Left lung (tissue), 10 donors: ENCODE data around the gene IPPK. TPM values are rescaled to one million over a fixed set of nuclear protein-coding genes. Genes with fewer than 3 reads are reported as not detected.

Source experiments
- ATAC-seq: fragments of 200-7000 bp; cut with Tn5 transposase; one replicate; pipeline ENCODE4 v1.9.1; 2020; ENCODE audit warnings: moderate library complexity
- DNase-seq, 4 donors: peaks; one replicate each; pipeline ENCODE4 v3.0.0-alpha.2; 2013 to 2020
- H3K27ac ChIP-seq, 2 donors: fragments of 200-600 bp; sonication (generic) in 1 of 2; one replicate each; pipeline versions ENCODE4 v1.5.0 to v1.8.0; 2020 to 2021
- H3K27me3 ChIP-seq, 2 donors: fragments of 200-600 bp; sonication (generic) in 1 of 2; one replicate each; pipeline versions ENCODE4 v1.5.0 to v1.8.0; 2020 to 2021
- H3K36me3 ChIP-seq, 2 donors: fragments of 200-600 bp; sonication (generic) in 1 of 2; one replicate each; pipeline versions ENCODE4 v1.5.0 to v1.8.0; 2020 to 2021
- H3K4me1 ChIP-seq, 2 donors: fragments of 200-600 bp; one replicate each; pipeline ENCODE4 v1.8.0; 2021
- H3K4me3 ChIP-seq, 2 donors: fragments of 200-600 bp; sonication (generic) in 1 of 2; one replicate each; pipeline versions ENCODE4 v1.5.0 to v1.8.0; 2020 to 2021; ENCODE audit warnings: mild to moderate bottlenecking in 1 of 2
- H3K9me3 ChIP-seq, 2 donors: fragments of 200-600 bp; sonication (generic) in 1 of 2; one replicate each; pipeline versions ENCODE4 v1.5.0 to v1.8.0; 2020 to 2021
- intact Hi-C, 2 donors: fragments of 100-400 bp; cut with DNase I; formaldehyde crosslinking; loops; one replicate each; pipeline versions ENCODE4 v1.11.2 to v1.14.2; 2022
- polyA plus RNA-seq, 6 donors: library from polyadenylated mRNA; unstranded; fragments of 120-200 nt; gene quantifications; one replicate each; pipeline ENCODE4 v1.2.1, GENCODE V29; 2013; ENCODE audit not compliant: insufficient read length in 6 of 6
- total RNA-seq, 2 donors: library from RNA; stranded (reverse); fragmentation: NEBNext Ultra II Directional; extraction: Animal tissue kit (Norgen Biotek cat#: 25700); gene quantifications; one replicate each; pipeline ENCODE4 v1.2.1, GENCODE V29; 2021
- TF ChIP-seq, protein P1 (sequence below), 2 donors: fragments of 200-600 bp; sonication (generic) in 1 of 2; IDR thresholded peaks; one replicate each; pipeline versions ENCODE4 v1.5.0 to v1.8.0; 2021; ENCODE audit warnings: antibody characterized with exemption in 2 of 2
- donor health status: DM: no; HTN: yes; CAD: no.
- donor health status: DM: no; HTN: no; CAD: no.

The IPPK gene
- total and polyA plus RNA-seq, 8 donors, result 6.5 to 10.8 (median 8.7) TPM

DNA sequence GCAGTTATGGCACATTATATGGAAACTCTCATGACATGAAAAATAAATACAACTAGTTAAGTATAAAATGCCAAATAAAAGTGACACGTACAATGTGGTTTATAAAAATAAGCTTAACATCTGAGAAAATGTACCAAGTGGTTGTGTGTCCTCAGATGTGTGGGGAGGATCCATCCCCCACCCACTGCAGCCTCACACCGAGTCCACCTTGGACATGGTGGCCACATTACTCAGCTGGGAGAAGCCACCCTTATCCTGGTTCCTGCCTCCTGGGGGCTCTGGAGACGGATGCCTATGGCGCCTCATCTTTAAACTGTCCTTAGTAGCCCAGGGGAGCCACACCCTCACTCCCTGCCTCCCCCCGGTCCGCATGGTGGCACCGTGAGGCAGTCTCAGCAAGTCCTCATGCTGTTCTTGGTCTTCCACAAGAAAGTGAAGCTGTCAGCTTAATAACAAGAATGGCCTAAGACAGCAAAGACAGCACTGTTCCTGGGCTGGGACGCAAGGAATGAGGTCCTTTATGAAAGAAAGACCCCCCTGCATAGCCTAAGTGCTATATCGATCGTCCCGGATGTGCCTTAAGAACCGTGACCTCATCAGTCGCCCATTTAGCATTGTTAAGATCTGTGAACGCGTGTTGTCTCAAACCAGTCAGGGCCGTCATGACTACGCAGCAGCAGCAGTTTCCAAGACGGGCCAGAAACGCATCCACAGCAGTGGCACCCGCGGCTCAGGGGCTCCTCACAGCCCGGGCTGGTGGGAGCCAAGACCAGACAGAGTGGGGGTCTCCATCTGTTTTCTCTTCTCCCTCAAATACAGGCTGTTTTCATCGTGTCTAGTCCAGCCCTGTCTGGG, 56.4 kb downstream of the IPPK start:
- Histone ChIP-seq H3K27ac (no peak overlapping the region), H3K4me1 (no peaks in the 10 kb centered on the region), H3K27me3 (no peaks in the 10 kb centered on the region), H3K9me3 (no peaks in the 10 kb centered on the region), H3K36me3 (peaks cover 0 to 81% of the 10 kb centered on the region in 2 donors), H3K4me3 (no peak overlapping the region)
- intact Hi-C loops, result no loop called here
- ATAC-seq, result no peak
- DNase-seq, result no peak
- TF ChIP-seq, protein P1, sequence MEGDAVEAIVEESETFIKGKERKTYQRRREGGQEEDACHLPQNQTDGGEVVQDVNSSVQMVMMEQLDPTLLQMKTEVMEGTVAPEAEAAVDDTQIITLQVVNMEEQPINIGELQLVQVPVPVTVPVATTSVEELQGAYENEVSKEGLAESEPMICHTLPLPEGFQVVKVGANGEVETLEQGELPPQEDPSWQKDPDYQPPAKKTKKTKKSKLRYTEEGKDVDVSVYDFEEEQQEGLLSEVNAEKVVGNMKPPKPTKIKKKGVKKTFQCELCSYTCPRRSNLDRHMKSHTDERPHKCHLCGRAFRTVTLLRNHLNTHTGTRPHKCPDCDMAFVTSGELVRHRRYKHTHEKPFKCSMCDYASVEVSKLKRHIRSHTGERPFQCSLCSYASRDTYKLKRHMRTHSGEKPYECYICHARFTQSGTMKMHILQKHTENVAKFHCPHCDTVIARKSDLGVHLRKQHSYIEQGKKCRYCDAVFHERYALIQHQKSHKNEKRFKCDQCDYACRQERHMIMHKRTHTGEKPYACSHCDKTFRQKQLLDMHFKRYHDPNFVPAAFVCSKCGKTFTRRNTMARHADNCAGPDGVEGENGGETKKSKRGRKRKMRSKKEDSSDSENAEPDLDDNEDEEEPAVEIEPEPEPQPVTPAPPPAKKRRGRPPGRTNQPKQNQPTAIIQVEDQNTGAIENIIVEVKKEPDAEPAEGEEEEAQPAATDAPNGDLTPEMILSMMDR (IDR thresholded peaks at IDR 0.05), result no peak

GRCh38 chr9:92612816-92613215, 57.1 kb downstream of the IPPK start:
- intact Hi-C loops, result no loop called here
- peaks cover 0 to 74% of the 10 kb centered on the region in 2 donors for H3K36me3 ChIP-seq

DNA sequence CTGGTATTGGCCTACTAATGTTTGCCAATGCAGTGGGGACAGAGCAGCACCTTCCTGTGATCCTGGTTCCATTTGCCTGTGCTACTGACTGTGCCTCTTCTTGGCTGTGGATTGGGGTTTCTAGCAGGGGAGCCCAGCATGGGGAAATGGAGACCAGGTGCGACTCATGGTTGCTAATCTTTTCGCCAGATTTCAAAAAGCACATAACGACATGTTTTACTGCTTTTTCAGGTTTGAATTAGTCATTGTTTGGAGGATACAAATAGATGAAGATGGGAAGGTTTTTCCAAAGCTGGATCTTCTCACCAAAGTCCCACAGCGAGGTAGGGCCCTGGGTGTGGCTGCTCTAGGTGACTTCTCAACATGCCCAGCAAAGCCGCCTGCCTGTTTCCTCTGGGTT, 57.6 kb downstream of the IPPK start:
- peaks cover 0 to 3% of the 10 kb centered on the region in 2 donors for H3K4me1 ChIP-seq
- intact Hi-C loops, result no loop called here

More at GRCh38 chr9:92612816-92613215, 57.1 kb downstream of the IPPK start:
- Histone ChIP-seq H3K27ac (no peak overlapping the region), H3K4me3 (no peak overlapping the region), H3K27me3 (no peaks in the 10 kb centered on the region), H3K9me3 (no peaks in the 10 kb centered on the region), H3K4me1 (no peaks in the 10 kb centered on the region)
- no peak for DNase-seq
- TF ChIP-seq, protein P1 (IDR thresholded peaks at IDR 0.05), result no peak
- ATAC-seq, result no peak

GRCh38 chr9:92611621-92612285, 58.2 kb downstream of the IPPK start:
- no peak overlapping the region for H3K27ac ChIP-seq
- peaks cover 0 to 63% of the 10 kb centered on the region in 2 donors for H3K36me3 ChIP-seq
- peaks cover 0 to 3% of the 10 kb centered on the region in 2 donors for H3K4me1 ChIP-seq
- intact Hi-C loops, result no loop called here
- ATAC-seq (no peak), DNase-seq (no peak)
- no peak overlapping the region for H3K4me3 ChIP-seq
- TF ChIP-seq, protein P1 (IDR thresholded peaks at IDR 0.05), result no peak
- no peaks in the 10 kb centered on the region for H3K27me3 ChIP-seq
- no peaks in the 10 kb centered on the region for H3K9me3 ChIP-seq

More for the DNA sequence above, 57.6 kb downstream of the IPPK start:
- H3K36me3 ChIP-seq, result peaks cover 0 to 69% of the 10 kb centered on the region in 2 donors
- no peak overlapping the region for H3K27ac ChIP-seq
- H3K4me3 ChIP-seq, result no peak overlapping the region
- TF ChIP-seq, protein P1 (IDR thresholded peaks at IDR 0.05), result no peak
- DNase-seq, result no peak
- H3K9me3 ChIP-seq, result no peaks in the 10 kb centered on the region
- ATAC-seq, result no peak
- H3K27me3 ChIP-seq, result no peaks in the 10 kb centered on the region
